HepG2 (cell line): Measurements from ENCODE around the gene C19orf44. TPM values are rescaled to one million over a fixed set of nuclear protein-coding genes. Genes with fewer than 3 reads are reported as not detected.

Experiments used
- AGO1 ChIP-seq: fragments of 200-400 bp; formaldehyde crosslinking; IDR thresholded peaks from 2 replicates; pipeline ENCODE4 v1.6.1; 2017; ENCODE audit warnings: mild to moderate bottlenecking, low read depth, low read length, moderate library complexity; ENCODE audit not compliant: poor library complexity, severe bottlenecking
- ARNTL ChIP-seq: sonication (generic); formaldehyde crosslinking; IDR thresholded peaks from 2 replicates; pipeline ENCODE4 v1.4.0; 2020; ENCODE audit warnings: mild to moderate bottlenecking, missing genetic modification reagents
- FOXC1 ChIP-seq: sonication (generic); formaldehyde crosslinking; IDR thresholded peaks from 2 replicates; pipeline ENCODE4 v1.8.0; 2022; ENCODE audit warnings: mild to moderate bottlenecking, missing genetic modification reagents, borderline replicate concordance
- HMGA1 ChIP-seq: sonication (generic); formaldehyde crosslinking; conservative IDR thresholded peaks from 2 replicates; pipeline ENCODE4 v1.4.0; 2020; ENCODE audit warnings: missing genetic modification reagents
- MAX ChIP-seq: IDR thresholded peaks from 2 replicates; pipeline ENCODE4 v1.6.1; 2012; ENCODE audit warnings: inconsistent platforms
- MTF2 ChIP-seq: sonication (generic); formaldehyde crosslinking; IDR thresholded peaks from 2 replicates; pipeline ENCODE4 v1.5.0; 2020; ENCODE audit warnings: missing genetic modification reagents, borderline replicate concordance
- MYPOP ChIP-seq: sonication (generic); formaldehyde crosslinking; IDR thresholded peaks from 2 replicates; pipeline ENCODE4 v1.8.1; 2023; ENCODE audit warnings: mild to moderate bottlenecking, moderate library complexity, missing genetic modification reagents
- NRL ChIP-seq: sonication (generic); formaldehyde crosslinking; IDR thresholded peaks from 2 replicates; pipeline ENCODE4 v1.5.0; 2020; ENCODE audit warnings: missing genetic modification reagents, mild to moderate bottlenecking, moderate library complexity, borderline replicate concordance
- POGK ChIP-seq: sonication (generic); formaldehyde crosslinking; conservative IDR thresholded peaks from 2 replicates; pipeline ENCODE4 v1.8.0; 2022; ENCODE audit warnings: mild to moderate bottlenecking, moderate library complexity, missing genetic modification reagents
- SIX1 ChIP-seq: sonication (generic); formaldehyde crosslinking; IDR thresholded peaks from 2 replicates; pipeline ENCODE4 v1.4.0; 2020; ENCODE audit warnings: missing genetic modification reagents, borderline replicate concordance
- SMYD3 ChIP-seq: sonication (generic); formaldehyde crosslinking; IDR thresholded peaks from 2 replicates; pipeline ENCODE4 v1.8.1; 2023; ENCODE audit warnings: mild to moderate bottlenecking, missing genetic modification reagents
- ZFP91 ChIP-seq: sonication (generic); formaldehyde crosslinking; IDR thresholded peaks from 2 replicates; pipeline ENCODE4 v1.9.0; 2022; ENCODE audit warnings: missing genetic modification reagents, mild to moderate bottlenecking, borderline replicate concordance
- ZNF317 ChIP-seq: sonication (generic); formaldehyde crosslinking; IDR thresholded peaks from 2 replicates; pipeline ENCODE4 v1.5.0; 2020; ENCODE audit warnings: mild to moderate bottlenecking, missing genetic modification reagents
- ZNF549 ChIP-seq: sonication (generic); formaldehyde crosslinking; IDR thresholded peaks from 2 replicates; pipeline ENCODE4 v1.5.0; 2020; ENCODE audit warnings: missing genetic modification reagents
- ZNF775 ChIP-seq: sonication (generic); formaldehyde crosslinking; IDR thresholded peaks from 2 replicates; pipeline ENCODE4 v1.4.0; 2020; ENCODE audit warnings: missing genetic modification reagents, mild to moderate bottlenecking, moderate library complexity, borderline replicate concordance
- ZSCAN31 ChIP-seq: sonication (generic); formaldehyde crosslinking; IDR thresholded peaks from 2 replicates; pipeline ENCODE4 v1.5.0; 2020; ENCODE audit warnings: low read depth, mild to moderate bottlenecking, missing genetic modification reagents
- polyA plus RNA-seq, 8 experiments: library from polyadenylated mRNA; depleted of rRNA in 3 of 8; stranded (reverse) in 7 of 8; unstranded in 1 of 8; fragments of >200 nt; fragmentation: Illumina TruSeq in 4 of 8; extraction: Trizol in 4 of 8; gene quantifications; 2 replicates each; pipeline versions ENCODE4 v1.2.1 to v1.2.3, GENCODE V29; 2011 to 2016; ENCODE audit warnings: low read depth in 4 of 8, missing spikeins in 1 of 8, mixed read lengths in 1 of 8; ENCODE audit not compliant: insufficient read depth in 1 of 8
- total RNA-seq, 5 experiments: library from RNA; depleted of rRNA; stranded (reverse); fragments of >200 nt; fragmentation: Illumina TruSeq; extraction: Trizol; gene quantifications; 2 replicates each; pipeline ENCODE4 v1.2.3, GENCODE V29; 2016; ENCODE audit warnings: low read depth in 1 of 5
- TF ChIP-seq, protein P1 (sequence below): sonication (generic); formaldehyde crosslinking; IDR thresholded peaks from 2 replicates; pipeline ENCODE4 v1.4.0; 2020; ENCODE audit warnings: mild to moderate bottlenecking, missing genetic modification reagents
- TF ChIP-seq, protein P2 (sequence below): sonication (generic); formaldehyde crosslinking; conservative IDR thresholded peaks from 2 replicates; pipeline ENCODE4 v1.4.0; 2020; ENCODE audit warnings: missing genetic modification reagents

C19orf44 gene
- total and polyA plus RNA-seq, 2 of the 13 experiments (the other 11 are each of a cell fraction or from before 2014, with no cell fraction given), result 3.2 to 4.3 TPM

DNA sequence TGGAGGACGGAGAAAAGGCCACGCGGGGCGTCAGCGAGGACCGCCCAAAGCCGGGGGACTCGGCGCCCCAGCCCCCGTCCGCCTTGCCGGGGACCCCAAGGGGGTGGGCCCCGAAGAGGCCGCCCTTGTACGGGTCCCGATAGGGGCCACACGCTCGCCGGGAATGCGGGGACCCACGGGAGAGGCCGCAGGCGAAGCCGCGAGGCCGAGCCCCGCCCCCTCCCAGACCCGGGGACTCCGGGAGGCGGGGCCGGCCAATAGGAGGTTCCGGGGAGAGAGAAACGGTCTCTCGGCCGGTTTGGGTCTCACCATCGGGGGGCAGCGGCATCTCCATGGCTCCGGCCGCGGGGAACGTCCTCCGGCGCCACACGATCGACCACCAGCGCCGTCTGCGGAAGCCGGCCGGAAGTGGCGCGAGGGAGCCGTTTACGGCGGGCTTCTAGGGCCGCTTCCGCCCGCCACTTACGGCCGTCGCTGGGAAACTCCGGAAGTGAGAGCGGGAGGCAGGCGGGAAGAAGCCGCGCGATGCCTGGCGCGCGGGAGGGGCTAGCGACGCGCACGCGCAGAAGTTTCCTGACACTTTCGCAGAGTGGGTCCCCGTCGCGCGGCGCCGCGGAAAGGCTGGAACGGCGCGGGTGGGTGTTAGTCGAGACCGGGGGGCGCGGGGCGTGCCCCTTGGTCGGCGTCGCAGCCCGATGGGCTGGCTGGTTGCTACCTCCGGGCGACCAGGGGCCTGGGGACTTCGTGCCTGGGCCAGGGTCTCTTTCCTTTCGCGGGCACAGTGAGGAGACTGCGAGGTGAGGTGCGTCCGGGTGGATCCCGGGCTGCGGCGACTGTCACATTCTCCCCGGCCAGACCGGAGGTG lies 46.1 kb downstream of the C19orf44 start, which contains the start of gene CHERP (continued):
- TF ChIP-seq FOXC1 (CRISPR knock-in tag) (no peak), SMYD3 (CRISPR knock-in tag) (peak; percentile 66; the same call in 1 of the 2 replicates), ZFP91 (CRISPR knock-in tag) (peak; percentile 74; the same call in 1 of the 2 replicates), HMGA1 (CRISPR knock-in tag) (no peak), ZNF549 (no peak), ZNF317 (CRISPR knock-in tag) (peak; percentile 42), MAX (peak; percentile 74), MTF2 (CRISPR knock-in tag) (no peak), ARNTL (peak; percentile 78; the same call in 1 of the 2 replicates), POGK (CRISPR knock-in tag) (no peak; the same call in 1 of the 2 replicates), SIX1 (CRISPR knock-in tag) (no peak), NRL (CRISPR knock-in tag) (peak; percentile 51; the same call in 1 of the 2 replicates), ZSCAN31 (CRISPR knock-in tag) (peak; percentile 57; the same call in 1 of the 2 replicates), AGO1 (peak; percentile 79), ZNF775 (CRISPR knock-in tag) (peak; percentile 15; the same call in 1 of the 2 replicates), MYPOP (CRISPR knock-in tag) (peak; percentile 83)
- TF ChIP-seq, protein P1, sequence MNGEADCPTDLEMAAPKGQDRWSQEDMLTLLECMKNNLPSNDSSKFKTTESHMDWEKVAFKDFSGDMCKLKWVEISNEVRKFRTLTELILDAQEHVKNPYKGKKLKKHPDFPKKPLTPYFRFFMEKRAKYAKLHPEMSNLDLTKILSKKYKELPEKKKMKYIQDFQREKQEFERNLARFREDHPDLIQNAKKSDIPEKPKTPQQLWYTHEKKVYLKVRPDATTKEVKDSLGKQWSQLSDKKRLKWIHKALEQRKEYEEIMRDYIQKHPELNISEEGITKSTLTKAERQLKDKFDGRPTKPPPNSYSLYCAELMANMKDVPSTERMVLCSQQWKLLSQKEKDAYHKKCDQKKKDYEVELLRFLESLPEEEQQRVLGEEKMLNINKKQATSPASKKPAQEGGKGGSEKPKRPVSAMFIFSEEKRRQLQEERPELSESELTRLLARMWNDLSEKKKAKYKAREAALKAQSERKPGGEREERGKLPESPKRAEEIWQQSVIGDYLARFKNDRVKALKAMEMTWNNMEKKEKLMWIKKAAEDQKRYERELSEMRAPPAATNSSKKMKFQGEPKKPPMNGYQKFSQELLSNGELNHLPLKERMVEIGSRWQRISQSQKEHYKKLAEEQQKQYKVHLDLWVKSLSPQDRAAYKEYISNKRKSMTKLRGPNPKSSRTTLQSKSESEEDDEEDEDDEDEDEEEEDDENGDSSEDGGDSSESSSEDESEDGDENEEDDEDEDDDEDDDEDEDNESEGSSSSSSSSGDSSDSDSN (CRISPR knock-in tag), result peak; percentile 70
- TF ChIP-seq, protein P2, sequence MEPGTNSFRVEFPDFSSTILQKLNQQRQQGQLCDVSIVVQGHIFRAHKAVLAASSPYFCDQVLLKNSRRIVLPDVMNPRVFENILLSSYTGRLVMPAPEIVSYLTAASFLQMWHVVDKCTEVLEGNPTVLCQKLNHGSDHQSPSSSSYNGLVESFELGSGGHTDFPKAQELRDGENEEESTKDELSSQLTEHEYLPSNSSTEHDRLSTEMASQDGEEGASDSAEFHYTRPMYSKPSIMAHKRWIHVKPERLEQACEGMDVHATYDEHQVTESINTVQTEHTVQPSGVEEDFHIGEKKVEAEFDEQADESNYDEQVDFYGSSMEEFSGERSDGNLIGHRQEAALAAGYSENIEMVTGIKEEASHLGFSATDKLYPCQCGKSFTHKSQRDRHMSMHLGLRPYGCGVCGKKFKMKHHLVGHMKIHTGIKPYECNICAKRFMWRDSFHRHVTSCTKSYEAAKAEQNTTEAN (CRISPR knock-in tag), result peak; percentile 66; the same call in 1 of the 2 replicates
